ACC112 (cell line): Measurements from ENCODE around the gene TMEM212.
A peak's percentile ranks its signal among the peaks of the same experiment; 100 is the strongest.

Experiments used
- H2AFZ ChIP-seq: fragments of 200-600 bp; sonication (generic); one replicate; pipeline ENCODE4 v1.6.0; 2017; ENCODE audit warnings: antibody characterized with exemption, low read length; ENCODE audit not compliant: unreplicated experiment
- H3K27ac ChIP-seq: fragments of 200-600 bp; sonication (generic); 2 replicates; pipeline ENCODE4 v1.5.1; 2014; ENCODE audit warnings: low read depth, mild to moderate bottlenecking, antibody characterized with exemption, low read length, moderate library complexity
- H3K27me3 ChIP-seq: fragments of 200-600 bp; sonication (generic); 2 replicates; pipeline ENCODE4 v1.6.1; 2014; ENCODE audit warnings: mild to moderate bottlenecking, antibody characterized with exemption, low read length, moderate library complexity, mixed read lengths; ENCODE audit not compliant: insufficient read depth
- H3K36me3 ChIP-seq: fragments of 200-600 bp; sonication (generic); 2 replicates; pipeline ENCODE4 v1.6.1; 2016; ENCODE audit warnings: mild to moderate bottlenecking, antibody characterized with exemption, low read length, moderate library complexity, mixed read lengths; ENCODE audit not compliant: insufficient read depth
- H3K4me1 ChIP-seq: fragments of 200-600 bp; sonication (generic); one replicate; pipeline ENCODE4 v1.6.1; 2016; ENCODE audit warnings: low read length, mixed read lengths; ENCODE audit not compliant: insufficient read depth, unreplicated experiment, control insufficient read depth
- H3K4me3 ChIP-seq: fragments of 200-600 bp; sonication (generic); 2 replicates; pipeline ENCODE4 v1.5.1; 2014; ENCODE audit warnings: mild to moderate bottlenecking, low read depth, low read length
- H3K79me2 ChIP-seq: fragments of 200-600 bp; sonication (generic); one replicate; pipeline ENCODE4 v1.6.0; 2016; ENCODE audit warnings: low read length; ENCODE audit not compliant: control insufficient read depth, unreplicated experiment, insufficient read depth

The TMEM212 gene

GRCh38 chr3:171845481-171846284 is 2.5 kb downstream of the TMEM212 start:
- Histone ChIP-seq H3K36me3 (no peaks in the 10 kb centered on the region), H3K4me3 (no peak overlapping the region), H3K27ac (no peak overlapping the region), H3K79me2 (no peaks in the 10 kb centered on the region), H3K27me3 (no peaks in the 10 kb centered on the region), H3K4me1 (peaks cover 15% of the 10 kb centered on the region), H2AFZ (no peak overlapping the region)

- peaks cover 20% of the 10 kb centered on the region for H3K4me1 ChIP-seq
- no peaks in the 10 kb centered on the region for H3K27me3 ChIP-seq
- peak overlapping the region; percentile 60 for H3K27ac ChIP-seq
Observed at GRCh38 chr3:171846597-171846996, 3.4 kb downstream of the TMEM212 start.

GRCh38 chr3:171847133-171847532 is 4.0 kb downstream of the TMEM212 start:
- Histone ChIP-seq H3K79me2 (no peaks in the 10 kb centered on the region), H3K4me1 (peaks cover 20% of the 10 kb centered on the region), H3K36me3 (no peaks in the 10 kb centered on the region), H2AFZ (peak overlapping the region; percentile 44), H3K27me3 (no peaks in the 10 kb centered on the region), H3K27ac (peak overlapping the region; percentile 60; the same call in 1 of the 2 replicates), H3K4me3 (no peak overlapping the region)

More at GRCh38 chr3:171846597-171846996, 3.4 kb downstream of the TMEM212 start:
- Histone ChIP-seq H3K4me3 (no peak overlapping the region), H3K36me3 (no peaks in the 10 kb centered on the region), H2AFZ (peak overlapping the region; percentile 44), H3K79me2 (no peaks in the 10 kb centered on the region)

- Histone ChIP-seq H3K27ac (no peak overlapping the region), H3K27me3 (no peaks in the 10 kb centered on the region), H3K79me2 (no peaks in the 10 kb centered on the region), H3K36me3 (no peaks in the 10 kb centered on the region), H3K4me1 (peaks cover 18% of the 10 kb centered on the region), H3K4me3 (no peak overlapping the region), H2AFZ (no peak overlapping the region)
Observed at GRCh38 chr3:171847595-171848259, 4.6 kb downstream of the TMEM212 start.

GRCh38 chr3:171849617-171850319 is 6.6 kb downstream of the TMEM212 start:
- Histone ChIP-seq H3K27ac (no peak overlapping the region), H3K4me1 (peaks cover 15% of the 10 kb centered on the region), H2AFZ (no peak overlapping the region), H3K27me3 (no peaks in the 10 kb centered on the region), H3K4me3 (no peak overlapping the region), H3K36me3 (peaks cover 4% of the 10 kb centered on the region; the same call in 1 of the 2 replicates), H3K79me2 (no peaks in the 10 kb centered on the region)

GRCh38 chr3:171850320-171850959 is 7.3 kb downstream of the TMEM212 start:
- H2AFZ ChIP-seq: no peak overlapping the region
- H3K4me1 ChIP-seq: peaks cover 15% of the 10 kb centered on the region
- no peak overlapping the region for H3K4me3 ChIP-seq

GRCh38 chr3:171850960-171851659 is 8.0 kb downstream of the TMEM212 start:
- Histone ChIP-seq H3K79me2 (no peaks in the 10 kb centered on the region), H3K4me3 (no peak overlapping the region), H3K36me3 (peaks cover 4% of the 10 kb centered on the region; the same call in 1 of the 2 replicates), H3K27me3 (no peaks in the 10 kb centered on the region), H3K27ac (peak overlapping the region; percentile 11; the same call in 1 of the 2 replicates), H2AFZ (no peak overlapping the region), H3K4me1 (peaks cover 14% of the 10 kb centered on the region)

More at GRCh38 chr3:171850320-171850959, 7.3 kb downstream of the TMEM212 start:
- no peaks in the 10 kb centered on the region for H3K79me2 ChIP-seq
- no peak overlapping the region for H3K27ac ChIP-seq
- H3K36me3 ChIP-seq: peaks cover 4% of the 10 kb centered on the region; the same call in 1 of the 2 replicates
- no peaks in the 10 kb centered on the region for H3K27me3 ChIP-seq

- peaks cover 4% of the 10 kb centered on the region; the same call in 1 of the 2 replicates for H3K36me3 ChIP-seq
- no peaks in the 10 kb centered on the region for H3K27me3 ChIP-seq
- peaks cover 9% of the 10 kb centered on the region for H3K4me1 ChIP-seq
- peak overlapping the region; percentile 55; the same call in 1 of the 2 replicates for H3K27ac ChIP-seq
- H3K79me2 ChIP-seq: no peaks in the 10 kb centered on the region
- no peak overlapping the region for H2AFZ ChIP-seq
- no peak overlapping the region for H3K4me3 ChIP-seq
Observed at GRCh38 chr3:171851660-171852058, 8.5 kb downstream of the TMEM212 start.

- Histone ChIP-seq H2AFZ (no peak overlapping the region), H3K4me3 (no peak overlapping the region), H3K36me3 (peaks cover 4% of the 10 kb centered on the region; the same call in 1 of the 2 replicates), H3K79me2 (no peaks in the 10 kb centered on the region), H3K27ac (no peak overlapping the region), H3K27me3 (no peaks in the 10 kb centered on the region), H3K4me1 (peaks cover 4% of the 10 kb centered on the region)
Observed at GRCh38 chr3:171854649-171855305, 11.6 kb downstream of the TMEM212 start.
